Erythroblast (primary cell): ENCODE data around the gene UBE2Q1.

ENCODE experiments used
- GATA1 ChIP-seq: IDR thresholded peaks from 2 replicates; pipeline ENCODE4 v1.6.1; 2011; ENCODE audit warnings: low read depth, mild to moderate bottlenecking, control low read depth, low read length, moderate library complexity
- POLR2A ChIP-seq: IDR thresholded peaks from 2 replicates; pipeline ENCODE4 v1.6.1; 2011; ENCODE audit warnings: mild to moderate bottlenecking, low read length

DNA sequence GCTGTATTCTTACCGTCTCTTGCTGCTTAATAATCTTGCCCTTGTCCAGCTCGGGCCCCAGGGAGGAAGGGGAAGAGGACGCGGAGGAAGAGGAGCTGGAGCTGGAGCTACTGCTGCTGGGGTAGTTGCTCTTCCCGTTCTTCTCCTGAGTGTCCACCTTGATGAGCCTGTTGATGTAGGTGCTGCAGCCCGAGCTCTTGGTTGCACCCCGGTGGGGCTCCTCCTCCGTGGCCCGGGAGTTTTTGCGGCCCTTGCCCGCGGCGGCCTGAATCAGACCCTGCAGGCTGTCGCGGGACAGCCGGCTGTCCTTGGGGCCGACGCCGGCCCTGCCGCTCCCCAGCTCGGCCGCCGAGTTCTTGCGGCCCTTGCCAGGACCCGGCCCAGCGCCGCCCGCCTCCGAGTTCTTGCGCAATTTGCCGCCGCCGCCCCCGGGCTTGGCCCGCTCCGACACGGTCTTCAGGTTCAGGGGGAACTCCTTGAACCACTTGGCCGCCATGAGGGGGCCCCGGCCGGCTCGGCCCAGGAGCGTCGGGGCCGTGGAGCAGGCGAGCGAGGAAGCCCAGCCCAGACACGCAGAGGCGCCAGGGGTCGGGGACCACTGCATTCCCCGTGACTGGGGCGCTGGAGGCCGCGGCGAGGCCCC, 56.9 kb downstream of the UBE2Q1 start:
- TF ChIP-seq POLR2A = no peak
- no peak for TF ChIP-seq GATA1
